BJ (cell line): ENCODE results near the gene RACGAP1. TPM values are rescaled to one million over a fixed set of nuclear protein-coding genes. Genes with fewer than 3 reads are reported as not detected.

Experiments
- CTCF ChIA-PET: fragments of 350-600 bp; formaldehyde crosslinking; extraction: SDS; loops from one replicate; lab custom pipeline; 2021; ENCODE audit warnings: antibody characterized with exemption, inconsistent platforms; lab: Yijun Ruan, JAX
- POLR2A ChIA-PET: fragments of 300-600 bp; sonication (Branson Sonifier 250); formaldehyde crosslinking; extraction: SDS; loops from one replicate; lab custom pipeline; 2021; ENCODE audit warnings: antibody characterized with exemption; lab: Charles Lee
- DNase-seq: peaks from one replicate; pipeline ENCODE4 v3.0.0-alpha.2; 2011; ENCODE audit warnings: low read depth
- H3K27me3 ChIP-seq: 2 replicates; pipeline ENCODE4 v1.6.0; 2011; ENCODE audit warnings: low read length; ENCODE audit not compliant: control insufficient read depth, insufficient read depth
- H3K36me3 ChIP-seq: 2 replicates; pipeline ENCODE4 v1.5.1; 2011; ENCODE audit warnings: low read length; ENCODE audit not compliant: control insufficient read depth, insufficient read depth
- H3K4me3 ChIP-seq: 2 replicates; pipeline ENCODE4 v1.5.1; 2011; ENCODE audit warnings: low read depth, mild to moderate bottlenecking, control low read depth, low read length
- polyA plus RNA-seq: library from polyadenylated mRNA; depleted of rRNA; stranded (reverse); fragments of >200 nt; gene quantifications from 2 replicates; pipeline ENCODE4 v1.2.3, GENCODE V29; 2011
- TF ChIP-seq, protein P1 (sequence below): IDR thresholded peaks from 2 replicates; pipeline ENCODE4 v1.5.1; 2011; ENCODE audit warnings: low read depth, mild to moderate bottlenecking, control low read depth, inconsistent platforms, low read length, moderate library complexity; ENCODE audit not compliant: insufficient read depth

The RACGAP1 gene
- polyA plus RNA-seq, 1 experiment, result 42.8 TPM

DNA sequence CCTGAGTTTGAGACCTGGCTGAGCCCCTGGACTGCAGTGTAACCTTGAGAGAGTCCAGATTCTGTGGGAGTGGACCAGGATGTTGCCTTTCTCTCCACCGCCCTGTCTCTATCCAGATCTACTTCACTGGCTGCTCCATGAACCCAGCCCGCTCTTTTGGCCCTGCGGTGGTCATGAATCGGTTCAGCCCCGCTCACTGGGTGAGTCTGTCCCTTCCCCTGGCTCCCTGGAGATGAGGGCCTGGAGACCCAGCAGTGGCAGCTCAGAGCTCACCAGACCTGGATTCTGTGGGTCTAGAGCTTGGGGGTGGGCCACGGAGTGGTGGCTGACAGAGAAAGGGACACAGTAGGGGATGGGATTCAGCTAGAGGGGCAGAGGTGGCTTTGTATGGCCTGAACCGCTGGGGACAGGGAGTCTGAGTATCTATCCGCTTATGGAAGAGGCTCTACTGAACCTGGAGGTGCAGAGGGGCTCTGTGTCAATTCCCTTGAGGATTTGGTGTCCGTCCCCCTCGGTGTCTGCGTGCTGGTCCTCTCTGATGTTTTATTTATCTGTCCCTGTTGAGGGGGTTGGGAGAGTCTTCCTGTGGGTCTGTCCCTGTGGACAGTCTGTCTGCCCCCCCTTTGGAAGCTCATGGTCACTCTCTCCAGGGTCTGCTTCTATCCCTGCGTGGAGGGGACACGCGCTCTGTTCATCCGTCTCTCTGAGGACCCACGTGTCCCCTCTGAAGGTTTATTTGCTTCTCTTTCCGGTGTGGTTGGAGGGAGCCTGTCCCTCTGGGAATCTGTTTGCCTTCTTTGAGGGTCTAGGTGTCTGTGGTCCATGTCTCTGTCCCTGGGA lies 61.1 kb downstream of the RACGAP1 start:
- CTCF ChIA-PET, result interaction anchor here (0.6 to 20.0 kb wide), 10 partner anchors 10 to 223 kb away, joined by 3 to 578 read pairs (median 6); partner anchors contain the start of genes ASIC1 and TMBIM6
- H3K4me3 ChIP-seq, result no peak overlapping the region
- POLR2A ChIA-PET, result no interaction called here
- peaks cover 48% of the 10 kb centered on the region for H3K27me3 ChIP-seq
- TF ChIP-seq, protein P1, sequence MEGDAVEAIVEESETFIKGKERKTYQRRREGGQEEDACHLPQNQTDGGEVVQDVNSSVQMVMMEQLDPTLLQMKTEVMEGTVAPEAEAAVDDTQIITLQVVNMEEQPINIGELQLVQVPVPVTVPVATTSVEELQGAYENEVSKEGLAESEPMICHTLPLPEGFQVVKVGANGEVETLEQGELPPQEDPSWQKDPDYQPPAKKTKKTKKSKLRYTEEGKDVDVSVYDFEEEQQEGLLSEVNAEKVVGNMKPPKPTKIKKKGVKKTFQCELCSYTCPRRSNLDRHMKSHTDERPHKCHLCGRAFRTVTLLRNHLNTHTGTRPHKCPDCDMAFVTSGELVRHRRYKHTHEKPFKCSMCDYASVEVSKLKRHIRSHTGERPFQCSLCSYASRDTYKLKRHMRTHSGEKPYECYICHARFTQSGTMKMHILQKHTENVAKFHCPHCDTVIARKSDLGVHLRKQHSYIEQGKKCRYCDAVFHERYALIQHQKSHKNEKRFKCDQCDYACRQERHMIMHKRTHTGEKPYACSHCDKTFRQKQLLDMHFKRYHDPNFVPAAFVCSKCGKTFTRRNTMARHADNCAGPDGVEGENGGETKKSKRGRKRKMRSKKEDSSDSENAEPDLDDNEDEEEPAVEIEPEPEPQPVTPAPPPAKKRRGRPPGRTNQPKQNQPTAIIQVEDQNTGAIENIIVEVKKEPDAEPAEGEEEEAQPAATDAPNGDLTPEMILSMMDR, result no peak
- no peak for DNase-seq
- H3K36me3 ChIP-seq, result no peaks in the 10 kb centered on the region

DNA sequence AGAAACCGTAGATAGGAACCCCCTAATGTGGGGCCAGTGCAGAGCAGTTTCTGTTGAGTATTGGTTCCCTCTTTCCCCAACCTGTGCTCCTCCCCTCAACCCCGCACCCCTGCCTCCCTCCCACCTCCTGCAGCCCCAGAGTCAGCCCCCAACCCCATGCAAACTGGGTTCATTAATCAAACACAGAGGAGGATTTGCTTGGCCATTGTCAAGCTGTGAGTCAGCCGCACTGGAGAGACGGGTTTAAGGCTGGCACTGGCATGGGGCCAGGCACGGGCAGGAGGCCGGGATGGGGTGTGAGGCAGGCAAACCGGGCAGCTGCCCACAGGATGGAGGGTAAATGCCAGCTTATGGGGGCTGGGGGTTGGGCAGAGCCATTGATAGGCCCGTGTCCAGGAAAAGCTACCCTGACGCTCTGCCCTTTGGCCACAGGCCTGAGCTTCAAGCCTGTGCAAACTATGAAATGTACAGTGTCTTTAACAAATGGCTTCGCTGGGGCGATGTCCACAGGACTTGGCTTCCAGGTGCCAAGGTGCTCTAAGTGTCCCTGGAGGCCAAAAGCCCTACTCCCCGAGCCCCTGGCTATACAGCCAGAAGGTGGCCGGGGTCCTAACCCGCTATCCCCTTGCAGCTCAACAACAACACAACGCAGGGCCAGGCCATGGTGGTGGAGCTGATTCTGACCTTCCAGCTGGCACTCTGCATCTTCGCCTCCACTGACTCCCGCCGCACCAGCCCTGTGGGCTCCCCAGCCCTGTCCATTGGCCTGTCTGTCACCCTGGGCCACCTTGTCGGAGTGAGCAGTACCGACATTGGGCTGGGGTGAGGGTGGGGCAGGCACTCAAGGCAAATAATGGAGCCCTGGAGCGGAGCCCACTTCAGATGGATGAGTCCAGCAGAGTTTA lies 62.2 kb downstream of the RACGAP1 start:
- Histone ChIP-seq H3K27me3 (peaks cover 49% of the 10 kb centered on the region), H3K4me3 (no peak overlapping the region), H3K36me3 (no peaks in the 10 kb centered on the region)
- CTCF ChIA-PET, result interaction anchor here (0.6 to 20.0 kb wide), 8 partner anchors 11 to 218 kb away, joined by 3 to 578 read pairs (median 6); partner anchors contain the start of gene ASIC1
- TF ChIP-seq, protein P1, result no peak
- DNase-seq, result no peak
- POLR2A ChIA-PET, result no interaction called here

DNA sequence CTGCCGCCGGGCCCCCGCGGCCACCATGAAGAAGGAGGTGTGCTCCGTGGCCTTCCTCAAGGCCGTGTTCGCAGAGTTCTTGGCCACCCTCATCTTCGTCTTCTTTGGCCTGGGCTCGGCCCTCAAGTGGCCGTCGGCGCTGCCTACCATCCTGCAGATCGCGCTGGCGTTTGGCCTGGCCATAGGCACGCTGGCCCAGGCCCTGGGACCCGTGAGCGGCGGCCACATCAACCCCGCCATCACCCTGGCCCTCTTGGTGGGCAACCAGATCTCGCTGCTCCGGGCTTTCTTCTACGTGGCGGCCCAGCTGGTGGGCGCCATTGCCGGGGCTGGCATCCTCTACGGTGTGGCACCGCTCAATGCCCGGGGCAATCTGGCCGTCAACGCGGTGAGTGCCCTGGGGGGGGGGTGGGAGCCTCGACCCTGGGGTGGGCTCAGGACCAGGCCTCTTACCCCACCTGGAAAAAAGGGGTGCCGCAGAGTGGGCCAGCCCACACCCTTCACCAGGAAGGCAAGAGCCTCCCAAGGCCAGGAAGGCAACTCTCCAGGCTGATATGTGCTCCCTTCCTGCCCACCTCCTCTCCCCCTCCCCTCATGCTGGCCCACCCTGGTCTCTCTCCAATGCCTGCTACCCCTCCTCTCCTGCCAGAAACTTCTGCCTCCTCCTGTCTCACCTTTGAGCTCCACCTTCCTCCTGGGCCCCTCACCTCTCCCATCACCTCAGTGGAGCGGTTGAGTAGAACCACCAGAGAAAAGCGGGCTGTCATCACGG lies 63.1 kb downstream of the RACGAP1 start:
- DNase-seq, result no peak
- POLR2A ChIA-PET, result no interaction called here
- CTCF ChIA-PET, result interaction anchor here (0.8 to 20.0 kb wide), 7 partner anchors 12 to 105 kb away, joined by 3 to 578 read pairs (median 4); partner anchors contain the start of genes AQP2 and ASIC1

DNA sequence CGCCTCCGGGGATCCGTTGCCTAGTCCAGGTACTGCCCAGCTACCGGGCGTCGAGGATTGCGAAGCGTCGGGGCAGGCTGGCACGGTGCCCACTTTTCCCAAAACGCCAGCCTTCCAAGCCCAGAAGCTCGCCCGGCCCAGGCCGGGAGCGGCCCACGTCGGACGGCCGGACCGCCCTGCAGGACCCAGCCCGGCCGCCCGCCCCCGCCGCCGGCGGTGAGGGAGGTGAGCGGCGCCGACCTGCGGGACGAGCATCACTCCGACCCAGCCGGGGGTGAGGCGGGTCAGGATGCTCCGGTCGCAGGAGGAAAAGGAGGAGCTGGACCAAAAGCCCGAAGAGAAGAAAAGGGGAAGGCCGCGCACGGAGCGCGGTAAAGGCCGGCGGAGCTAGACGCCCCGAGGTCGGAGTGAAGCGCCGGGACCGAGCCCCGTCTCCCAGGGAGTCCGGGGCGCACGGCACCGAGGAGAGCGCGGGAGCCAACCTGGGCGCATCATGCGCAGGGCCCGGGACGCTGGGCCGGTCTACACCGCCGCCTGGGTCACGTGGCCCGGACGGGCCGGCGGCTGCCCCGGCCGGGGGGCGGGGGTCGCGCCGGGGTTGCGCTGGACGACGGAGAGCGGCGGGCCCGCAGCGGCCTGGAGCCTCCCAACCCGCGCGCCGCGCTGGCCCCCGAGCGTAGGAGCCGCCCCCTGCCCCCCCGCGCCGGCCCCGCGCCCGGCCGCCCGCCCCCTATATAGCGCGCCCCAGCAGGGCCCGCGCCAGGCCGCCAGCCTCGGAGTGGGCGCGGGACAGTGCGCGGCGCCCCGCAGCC lies 64.0 kb downstream of the RACGAP1 start, which contains the start of gene AQP5:
Gene AQP5 (plus strand): TSS at position 762 of the 812 bp plus-strand sequence. CDS start 146 bp downstream, outside the sequence.
- TF ChIP-seq, protein P1, result no peak
- Histone ChIP-seq H3K27me3 (peaks cover 51% of the 10 kb centered on the region), H3K36me3 (no peaks in the 10 kb centered on the region), H3K4me3 (peak within 1 kb of the TSS; percentile 21)
- POLR2A ChIA-PET, result no interaction called here
- CTCF ChIA-PET, result interaction anchor here (1.0 to 20.0 kb wide), 4 partner anchors 11 to 106 kb away, joined by 3 to 578 read pairs (median 4); partner anchors contain the start of genes AQP2 and ASIC1
- DNase-seq, result no peak

More for the DNA sequence above, 63.1 kb downstream of the RACGAP1 start:
- TF ChIP-seq, protein P1, result no peak
- no peaks in the 10 kb centered on the region for H3K36me3 ChIP-seq
- peaks cover 49% of the 10 kb centered on the region for H3K27me3 ChIP-seq
- H3K4me3 ChIP-seq, result no peak overlapping the region
